Hepatocyte (in vitro differentiated cells): Measurements from ENCODE around the gene DEFB131B. TPM values are rescaled to one million over a fixed set of nuclear protein-coding genes. Genes with fewer than 3 reads are reported as not detected.

Experiments
- DNase-seq: peaks from one replicate; pipeline ENCODE4 v3.0.0-alpha.2; 2016; ENCODE audit warnings: low spot score
- H2AFZ ChIP-seq: fragments of 200-600 bp; sonication (generic); 2 replicates; pipeline ENCODE4 v1.6.0; 2016; ENCODE audit warnings: antibody characterized with exemption, mild to moderate bottlenecking
- H3K27ac ChIP-seq: fragments of 200-600 bp; sonication (generic); 2 replicates; pipeline ENCODE4 v1.5.1; 2016; ENCODE audit warnings: mild to moderate bottlenecking
- H3K27me3 ChIP-seq: fragments of 200-600 bp; sonication (generic); 2 replicates; pipeline ENCODE4 v1.6.1; 2016
- H3K36me3 ChIP-seq: fragments of 200-600 bp; sonication (generic); replicated peaks from 2 replicates; pipeline ENCODE4 v1.5.1; 2016; ENCODE audit warnings: low read depth; ENCODE audit not compliant: insufficient read depth
- H3K4me1 ChIP-seq: fragments of 200-600 bp; sonication (generic); 2 replicates; pipeline ENCODE4 v1.5.1; 2016; ENCODE audit warnings: mild to moderate bottlenecking, moderate library complexity; ENCODE audit not compliant: insufficient read depth
- H3K4me2 ChIP-seq: fragments of 200-600 bp; sonication (generic); 2 replicates; pipeline ENCODE4 v1.6.0; 2016
- H3K4me3 ChIP-seq: fragments of 200-600 bp; sonication (generic); 2 replicates; pipeline ENCODE4 v1.5.1; 2016; ENCODE audit warnings: mild to moderate bottlenecking
- H3K79me2 ChIP-seq: fragments of 200-600 bp; sonication (generic); 2 replicates; pipeline ENCODE4 v1.6.0; 2017; ENCODE audit warnings: mild to moderate bottlenecking
- H3K9me2 ChIP-seq: fragments of 200-600 bp; sonication (generic); replicated peaks from 2 replicates; pipeline ENCODE4 v1.6.0; 2017; ENCODE audit warnings: mild to moderate bottlenecking; ENCODE audit not compliant: insufficient read depth
- H3K9me3 ChIP-seq: fragments of 200-600 bp; sonication (generic); 2 replicates; pipeline ENCODE4 v1.5.1; 2016; ENCODE audit warnings: low read depth, mild to moderate bottlenecking
- H4K20me1 ChIP-seq: fragments of 200-600 bp; sonication (generic); 2 replicates; pipeline ENCODE4 v1.6.0; 2016; ENCODE audit warnings: mild to moderate bottlenecking; ENCODE audit not compliant: insufficient read depth, poor library complexity, severe bottlenecking
- CTCF ChIP-seq: fragments of 200-600 bp; sonication (generic); IDR thresholded peaks from 2 replicates; pipeline ENCODE4 v1.5.1; 2016; ENCODE audit warnings: antibody characterized with exemption, mild to moderate bottlenecking; ENCODE audit not compliant: poor library complexity
- EZH2 ChIP-seq: fragments of 200-600 bp; sonication (generic); IDR thresholded peaks from 2 replicates; pipeline ENCODE4 v1.6.1; 2016; ENCODE audit warnings: antibody characterized with exemption, mild to moderate bottlenecking, borderline replicate concordance
- EZH2phosphoT487 ChIP-seq: fragments of 200-600 bp; sonication (generic); IDR thresholded peaks from one replicate; pipeline ENCODE4 v1.6.1; 2018; ENCODE audit warnings: antibody characterized with exemption, mild to moderate bottlenecking, low read depth, moderate library complexity; ENCODE audit not compliant: unreplicated experiment, severe bottlenecking
- WGBS: methylation state at CpG from one replicate; pipeline ENCODE4 v1.1.6; 2016; ENCODE audit warnings: low lambda C conversion rate; ENCODE audit errors: missing lambda C conversion rate; 5-methylcytosine and 5-hydroxymethylcytosine counted together
- polyA plus RNA-seq: library from polyadenylated mRNA; unstranded; fragments of >200 nt; fragmentation: Nextera tagmentation; extraction: Ambion mirVana; gene quantifications from 2 replicates; pipeline ENCODE4 v1.2.1, GENCODE V29; 2016
- total RNA-seq: library from RNA; depleted of rRNA; stranded (reverse); fragments of >200 nt; gene quantifications from 2 replicates; pipeline ENCODE4 v1.2.3, GENCODE V29; 2014

Gene DEFB131B
- total and polyA plus RNA-seq, 2 experiments from 2014 or later = not detected

DNA sequence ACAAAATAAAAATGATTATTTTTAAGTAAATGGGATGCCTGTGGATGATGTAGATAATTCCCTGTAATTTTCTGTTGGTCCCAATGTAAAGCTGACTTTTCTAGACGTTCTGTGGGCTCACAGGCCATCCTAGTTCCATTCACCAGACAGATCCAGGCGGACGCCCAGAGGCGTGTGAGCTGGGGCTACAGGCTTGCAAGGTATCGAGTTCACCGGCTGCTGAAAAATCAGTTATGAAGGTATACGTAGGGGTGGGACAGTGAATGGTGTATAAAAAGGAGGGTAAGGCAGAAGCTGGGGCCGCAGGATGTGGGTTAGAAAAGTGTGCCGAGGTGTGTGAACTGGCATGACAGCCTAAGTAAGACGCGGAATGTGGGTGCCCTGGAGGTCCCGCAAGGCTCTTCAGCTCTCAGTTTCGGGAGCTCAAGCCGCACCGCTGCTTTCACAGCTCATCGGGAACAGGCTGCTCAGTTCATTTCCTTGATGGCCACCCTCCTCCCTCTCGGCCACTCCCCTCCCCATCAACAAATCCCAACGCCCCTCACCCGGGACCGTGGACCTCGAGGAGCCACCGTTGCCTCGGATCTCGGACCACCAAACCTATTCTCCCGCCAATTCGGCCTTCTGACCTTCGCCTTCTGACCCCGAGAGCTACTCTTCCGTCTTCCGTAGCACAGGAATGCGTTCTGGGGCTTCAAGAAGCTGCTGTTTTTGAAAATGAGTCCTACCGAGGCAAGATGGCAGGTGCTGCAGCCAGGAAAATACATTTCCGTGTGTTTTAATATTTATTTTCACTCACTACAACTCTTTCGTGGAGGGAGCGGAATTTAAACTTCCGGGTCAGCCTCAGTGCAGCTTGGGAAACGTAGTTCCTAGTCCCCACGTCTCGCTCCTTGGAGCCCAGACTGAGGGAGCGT, 49.8 kb downstream of the DEFB131B start, which contains the start of gene XNDC1N:
XNDC1N (minus strand) TSS at position 775 of the 917 bp plus-strand sequence. CDS start 5,241 bp downstream, outside the sequence.
- peaks cover 9% of the 10 kb centered on the region for H3K4me1 ChIP-seq

DNA sequence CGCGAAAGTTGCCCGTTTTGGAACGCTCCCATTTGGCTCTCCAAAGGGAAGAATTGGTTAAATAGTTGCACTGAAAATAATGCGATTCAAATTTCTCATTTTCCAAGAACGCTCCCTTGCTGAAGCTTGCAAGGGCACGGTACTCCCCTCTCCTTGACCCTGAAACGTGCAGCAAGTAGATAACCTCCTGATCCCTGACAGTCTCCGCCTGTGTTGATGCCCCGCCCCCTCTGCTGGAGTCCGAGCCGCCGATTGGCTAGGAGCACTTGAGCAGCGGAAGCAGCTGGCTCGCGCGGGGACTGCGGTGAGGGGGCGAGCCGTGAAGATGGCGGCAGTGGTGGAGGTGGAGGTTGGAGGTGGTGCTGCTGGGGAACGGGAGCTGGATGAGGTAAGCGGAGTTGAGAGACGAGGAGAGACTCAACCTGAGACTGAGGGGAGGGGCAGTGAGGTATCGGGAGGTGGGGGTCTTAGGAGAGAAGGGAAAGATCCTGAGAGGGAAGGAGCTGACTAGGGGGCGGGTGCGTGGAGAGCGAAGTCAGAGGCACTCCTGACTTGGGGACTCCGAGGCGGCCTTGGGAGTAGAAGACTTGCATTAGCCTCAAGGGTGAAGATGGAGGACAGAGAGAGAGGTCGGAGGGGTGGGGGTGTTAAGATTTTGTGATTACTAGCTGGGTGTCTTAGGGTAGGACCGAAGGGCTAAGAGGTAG, 50.6 kb downstream of the DEFB131B start, which contains the start of gene RNF121:
RNF121 (plus strand) TSS at position 310 of the 707 bp plus-strand sequence; CDS start at position 326, 16 bp downstream.
- Histone ChIP-seq H3K27ac (peak within 1 kb of the TSS; percentile 90), H3K4me2 (peak within 1 kb of the TSS; percentile 94), H4K20me1 (peaks cover 8% of the 10 kb centered on the region), H2AFZ (peak within 1 kb of the TSS; percentile 78), H3K36me3 (no peaks in the 10 kb centered on the region), H3K9me3 (no peaks in the 10 kb centered on the region), H3K4me3 (peak within 1 kb of the TSS; percentile 70), H3K79me2 (peaks cover 64% of the 10 kb centered on the region), H3K9me2 (no peaks in the 10 kb centered on the region), H3K27me3 (no peaks in the 10 kb centered on the region), H3K4me1 (peaks cover 9% of the 10 kb centered on the region)
- no peak for TF ChIP-seq CTCF
- TF ChIP-seq EZH2 = no peak
- no peak for TF ChIP-seq EZH2phosphoT487
- 2% methylated on average over 31 of the region's 32 CpGs for WGBS
- DNase-seq = peak; percentile 98

More for the DNA sequence above, 49.8 kb downstream of the DEFB131B start, which contains the start of gene XNDC1N:
- Histone ChIP-seq H3K4me2 (peak within 1 kb of the TSS; percentile 94), H3K27ac (peak within 1 kb of the TSS; percentile 90), H2AFZ (peak within 1 kb of the TSS; percentile 78), H3K27me3 (no peaks in the 10 kb centered on the region), H3K4me3 (peak within 1 kb of the TSS; percentile 70), H3K79me2 (peaks cover 56% of the 10 kb centered on the region), H3K36me3 (no peaks in the 10 kb centered on the region), H4K20me1 (peaks cover 4% of the 10 kb centered on the region), H3K9me3 (no peaks in the 10 kb centered on the region), H3K9me2 (no peaks in the 10 kb centered on the region)
- TF ChIP-seq CTCF (no peak), EZH2 (no peak), EZH2phosphoT487 (no peak)
- WGBS = under 1% methylated on average over 39 of the region's 40 CpGs
- DNase-seq = peak; percentile 90

DNA sequence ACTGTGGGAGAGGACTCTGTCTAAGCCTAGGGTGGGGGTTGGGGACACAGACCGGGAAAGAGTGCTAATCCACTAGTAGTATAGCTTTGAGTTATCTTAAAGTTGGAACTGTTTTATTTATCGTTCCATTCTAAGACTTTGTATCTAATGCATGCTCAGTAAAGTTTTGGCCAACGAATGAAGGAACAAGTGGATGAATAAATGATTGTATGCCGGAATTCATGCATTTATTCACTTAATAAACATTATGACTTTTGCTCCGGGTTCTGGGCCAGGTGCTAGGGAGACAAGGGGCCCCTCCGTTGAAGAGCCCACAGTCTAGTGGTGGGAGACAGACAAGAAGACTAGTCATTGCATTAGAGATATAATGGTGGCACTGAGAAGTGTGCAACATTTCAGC, 51.2 kb downstream of the DEFB131B start:
- TF ChIP-seq EZH2 = no peak
- TF ChIP-seq EZH2phosphoT487 = no peak
- no peak for TF ChIP-seq CTCF
- no peaks in the 10 kb centered on the region for H3K9me3 ChIP-seq
- 13% methylated on average over 6 of the region's 6 CpGs for WGBS
- peak overlapping the region; percentile 94 for H3K4me2 ChIP-seq
- H4K20me1 ChIP-seq = peaks cover 11% of the 10 kb centered on the region
- peak overlapping the region; percentile 78 for H2AFZ ChIP-seq
- no peaks in the 10 kb centered on the region for H3K27me3 ChIP-seq
- no peak overlapping the region for H3K27ac ChIP-seq
- DNase-seq = no peak
- peaks cover 9% of the 10 kb centered on the region for H3K4me1 ChIP-seq
- peaks cover 70% of the 10 kb centered on the region for H3K79me2 ChIP-seq
- H3K9me2 ChIP-seq = no peaks in the 10 kb centered on the region
- no peaks in the 10 kb centered on the region for H3K36me3 ChIP-seq
- peak overlapping the region; percentile 70 for H3K4me3 ChIP-seq
